ENCODE results near the gene MADCAM1. TPM values are rescaled to one million over a fixed set of nuclear protein-coding genes. Genes with fewer than 3 reads are reported as not detected.

MADCAM1 gene
- total and polyA plus RNA-seq, 2 of the 8 experiments (the other 6 are each of a cell fraction or from before 2014, with no cell fraction given): 2.3 to 3.0 TPM

DNA sequence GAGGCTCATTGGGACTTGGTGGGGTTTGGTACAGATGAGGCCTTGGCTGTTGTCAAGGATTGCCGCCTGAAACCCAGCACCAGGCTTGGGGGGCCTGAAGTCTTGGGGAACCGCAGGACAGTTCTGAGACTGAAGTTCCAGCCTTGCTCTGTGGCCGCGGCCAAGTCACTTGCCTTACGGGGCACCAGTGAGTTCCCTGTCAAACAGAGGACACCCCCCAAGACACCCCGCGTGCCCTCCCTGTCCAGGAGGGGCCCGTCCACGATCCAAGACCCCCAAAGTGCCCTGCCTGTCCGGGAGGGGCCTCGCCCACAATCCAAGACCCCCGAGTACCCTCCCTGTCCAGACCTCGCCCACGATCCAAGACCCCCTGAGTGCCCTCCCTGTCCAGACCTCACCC lies 37.8 kb downstream of the MADCAM1 start:
- peaks cover 0 to 40% of the 10 kb centered on the region in 2 experiments; a peak in 2 of 4 replicates for H3K79me2 ChIP-seq (ENCODE audit: control insufficient read depth in 1 of 2, insufficient read depth in 2 of 2, low read length in 2 of 2)

More for the DNA sequence above, 37.8 kb downstream of the MADCAM1 start:
- Histone ChIP-seq H3K4me3 (ENCODE audit: extremely low read depth in 1 of 4, insufficient read depth in 2 of 4, low read depth in 3 of 4, low read length in 4 of 4) (peak overlapping the region in 1 of 4 experiments; percentile 100; a peak in 2 of 8 replicates), H3K9ac (replicated peaks in 1 of 4; ENCODE audit: extremely low read depth in 1 of 4, low read depth in 3 of 4, low read length in 3 of 4) (no peak overlapping the region), H3K27ac (ENCODE audit: low read depth, low read length) (no peak overlapping the region), H4K5ac (ENCODE audit: insufficient read length, low read depth, low read length) (no peak overlapping the region), H3K18ac (ENCODE audit: extremely low read depth, low read length) (no peak overlapping the region), H3K9me3 (ENCODE audit: insufficient read depth in 2 of 2, low read depth in 1 of 2, low read length in 1 of 2) (no peaks in the 10 kb centered on the region), H4K91ac (replicated peaks; ENCODE audit: insufficient read length, low read length) (no peak overlapping the region), H3K23me2 (ENCODE audit: low read depth, low read length) (peaks cover 5% of the 10 kb centered on the region; the same call in 1 of the 2 replicates), H2BK20ac (ENCODE audit: low read length) (no peak overlapping the region), H2BK120ac (replicated peaks; ENCODE audit: low read depth, low read length) (no peak overlapping the region), H3K4ac (replicated peaks; ENCODE audit: insufficient read length, low read depth, low read length) (no peak overlapping the region), H3K4me2 (ENCODE audit: insufficient read depth in 1 of 2, low read depth in 2 of 2, low read length in 2 of 2) (peak overlapping the region in 1 of 2 experiments; percentile 74; a peak in 1 of 4 replicates), H4K8ac (ENCODE audit: extremely low read depth, insufficient read depth, low read length) (no peak overlapping the region), H3K27me3 (replicated peaks in 1 of 4; ENCODE audit: control insufficient read depth in 3 of 4, extremely low read depth in 1 of 4, insufficient read depth in 3 of 4, low read length in 3 of 4) (no peaks in the 10 kb centered on the region), H3K56ac (replicated peaks; ENCODE audit: insufficient read length, low read depth, low read length) (no peak overlapping the region), H2AFZ (ENCODE audit: low read length) (no peak overlapping the region), H4K20me1 (replicated peaks in 1 of 2; ENCODE audit: control insufficient read depth in 1 of 2, insufficient read depth in 2 of 2, low read length in 2 of 2) (peaks cover 22 to 32% of the 10 kb centered on the region in 2 experiments), H2BK5ac (ENCODE audit: low read depth, low read length) (no peak overlapping the region), H3K14ac (ENCODE audit: insufficient read length) (no peak overlapping the region), H2BK15ac (ENCODE audit: low read length) (no peak overlapping the region), H2BK12ac (ENCODE audit: low read depth, low read length) (no peak overlapping the region), H2AK5ac (ENCODE audit: low read depth, low read length) (no peak overlapping the region), H3K23ac (ENCODE audit: insufficient read length) (no peak overlapping the region), H3K36me3 (ENCODE audit: control insufficient read depth in 2 of 4, insufficient read depth in 4 of 4, low read length in 3 of 4) (peaks cover 8 to 26% (median 21%) of the 10 kb centered on the region in 4 experiments; a peak in 6 of 8 replicates), H3K4me1 (replicated peaks in 1 of 4; ENCODE audit: control insufficient read depth in 3 of 4, insufficient read depth in 4 of 4, low read length in 3 of 4) (peaks cover 0 to 10% (median 8%) of the 10 kb centered on the region in 4 experiments; a peak in 6 of 7 replicates), H3K79me1 (ENCODE audit: low read depth, low read length) (peaks cover 20% of the 10 kb centered on the region)
- ChIA-PET POLR2A (ENCODE audit: partially characterized antibody) (interaction anchor here (3.0 to 5.1 kb wide), 2 partner anchors 8 to 43 kb away, joined by 19 to 43 read pairs; partner anchors contain the start of gene GZMM), CTCF (ENCODE audit: partially characterized antibody) (interaction anchor here (0.9 to 2.0 kb wide), 4 partner anchors 24 to 150 kb away, joined by 3 to 6 read pairs (median 4); no protein-coding TSS in a partner anchor)
- FAIRE-seq (no peak), DNase-seq (ENCODE audit: low read depth in 1 of 2, low spot score in 2 of 2) (no peak)
- 87% methylated on average over 14 of the region's 14 CpGs; no CpG with 5 or more reads in 1 of the 2 experiments for WGBS, 2 experiments (ENCODE audit: extremely low coverage in 1 of 2, insufficient coverage in 1 of 2, insufficient read length in 1 of 2, insufficient replicate concordance in 2 of 2, low coverage in 1 of 2, low lambda C conversion rate in 2 of 2, missing lambda C conversion rate in 1 of 2)
- TF ChIP-seq SAP30 (IDR thresholded peaks at IDR 0.05; ENCODE audit: insufficient read depth, insufficient replicate concordance, low read length) (no peak), SP1 (IDR thresholded peaks at IDR 0.05; ENCODE audit: low read depth, low read length) (no peak)
- TF ChIP-seq, protein P1, sequence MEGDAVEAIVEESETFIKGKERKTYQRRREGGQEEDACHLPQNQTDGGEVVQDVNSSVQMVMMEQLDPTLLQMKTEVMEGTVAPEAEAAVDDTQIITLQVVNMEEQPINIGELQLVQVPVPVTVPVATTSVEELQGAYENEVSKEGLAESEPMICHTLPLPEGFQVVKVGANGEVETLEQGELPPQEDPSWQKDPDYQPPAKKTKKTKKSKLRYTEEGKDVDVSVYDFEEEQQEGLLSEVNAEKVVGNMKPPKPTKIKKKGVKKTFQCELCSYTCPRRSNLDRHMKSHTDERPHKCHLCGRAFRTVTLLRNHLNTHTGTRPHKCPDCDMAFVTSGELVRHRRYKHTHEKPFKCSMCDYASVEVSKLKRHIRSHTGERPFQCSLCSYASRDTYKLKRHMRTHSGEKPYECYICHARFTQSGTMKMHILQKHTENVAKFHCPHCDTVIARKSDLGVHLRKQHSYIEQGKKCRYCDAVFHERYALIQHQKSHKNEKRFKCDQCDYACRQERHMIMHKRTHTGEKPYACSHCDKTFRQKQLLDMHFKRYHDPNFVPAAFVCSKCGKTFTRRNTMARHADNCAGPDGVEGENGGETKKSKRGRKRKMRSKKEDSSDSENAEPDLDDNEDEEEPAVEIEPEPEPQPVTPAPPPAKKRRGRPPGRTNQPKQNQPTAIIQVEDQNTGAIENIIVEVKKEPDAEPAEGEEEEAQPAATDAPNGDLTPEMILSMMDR (IDR thresholded peaks at IDR 0.05; ENCODE audit: control extremely low read depth in 1 of 3, insufficient read depth in 1 of 3, low read depth in 1 of 3, low read length in 3 of 3): 0 out of 4 replicates have a peak, but pooled peaks of 1 of the 3 experiments have one; percentile 6
